Fibroblast of lung (primary cell): Measurements from ENCODE around the gene PCBD1. TPM values are rescaled to one million over a fixed set of nuclear protein-coding genes. Genes with fewer than 3 reads are reported as not detected.

Source experiments
- DNase-seq, 2 donors: peaks; one replicate each; pipeline versions ENCODE4 v3.0.0 to v3.0.0-alpha.2; 2010; ENCODE audit warnings: low read depth in 2 of 2
- H2AFZ ChIP-seq: 2 replicates; pipeline ENCODE4 v1.5.1; 2012; ENCODE audit warnings: low read length, control low read depth, inconsistent platforms
- H3K27ac ChIP-seq: 2 replicates; pipeline ENCODE4 v1.5.1; 2011; ENCODE audit warnings: low read length, control low read depth; ENCODE audit not compliant: insufficient read depth
- H3K27me3 ChIP-seq: 2 replicates; pipeline ENCODE4 v1.5.1; 2011; ENCODE audit warnings: mild to moderate bottlenecking, low read length; ENCODE audit not compliant: control insufficient read depth, insufficient read depth
- H3K36me3 ChIP-seq: 2 replicates; pipeline ENCODE4 v1.5.1; 2011; ENCODE audit warnings: low read length; ENCODE audit not compliant: control insufficient read depth, insufficient read depth
- H3K4me1 ChIP-seq: 2 replicates; pipeline ENCODE4 v1.5.1; 2011; ENCODE audit warnings: low read length; ENCODE audit not compliant: control insufficient read depth, insufficient read depth; ENCODE audit errors: extremely low read depth
- H3K4me2 ChIP-seq: 2 replicates; pipeline ENCODE4 v1.5.1; 2011; ENCODE audit warnings: low read length, control low read depth; ENCODE audit not compliant: insufficient read depth; ENCODE audit errors: extremely low read depth
- H3K4me3 ChIP-seq, 4 experiments: fragments of 200-600 bp in 1 of 4; sonication (generic) in 1 of 4; replicated peaks in 1 of 4; 2 replicates each; pipeline ENCODE4 v1.5.1; 2011 to 2016; ENCODE audit warnings: low read length in 4 of 4, low read depth in 3 of 4, mild to moderate bottlenecking in 3 of 4, control low read depth in 2 of 4, inconsistent platforms in 1 of 4, mixed read lengths in 1 of 4; ENCODE audit not compliant: insufficient read depth in 1 of 4; ENCODE audit errors: control extremely low read depth in 1 of 4
- H3K79me2 ChIP-seq: 2 replicates; pipeline ENCODE4 v1.5.1; 2012; ENCODE audit warnings: mild to moderate bottlenecking, low read length, inconsistent platforms; ENCODE audit not compliant: control insufficient read depth, insufficient read depth
- H3K9ac ChIP-seq: 2 replicates; pipeline ENCODE4 v1.5.1; 2011; ENCODE audit warnings: mild to moderate bottlenecking, low read length, control low read depth; ENCODE audit not compliant: insufficient read depth
- H3K9me3 ChIP-seq: 2 replicates; pipeline ENCODE4 v1.5.1; 2012; ENCODE audit warnings: low read depth, low read length; ENCODE audit not compliant: control insufficient read depth, insufficient read depth
- H4K20me1 ChIP-seq: 2 replicates; pipeline ENCODE4 v1.5.1; 2011; ENCODE audit warnings: low read length; ENCODE audit not compliant: control insufficient read depth, insufficient read depth; ENCODE audit errors: extremely low read depth
- CTCF ChIP-seq, 2 donors: IDR thresholded peaks in 1 of 2; conservative IDR thresholded peaks in 1 of 2; 1 replicate in 1 of 2; 2 replicates in 1 of 2; pipeline ENCODE4 v1.5.1; 2011 to 2012; ENCODE audit warnings: low read length in 2 of 2, control low read depth in 1 of 2, inconsistent platforms in 1 of 2, low read depth in 1 of 2, mild to moderate bottlenecking in 1 of 2
- EZH2 ChIP-seq: IDR thresholded peaks from 2 replicates; pipeline ENCODE4 v1.5.1; 2012; ENCODE audit warnings: low read length, control low read depth, mild to moderate bottlenecking; ENCODE audit errors: missing control alignments
- polyA plus RNA-seq, 2 donors: library from polyadenylated mRNA; depleted of rRNA in 1 of 2; stranded (reverse) in 1 of 2; unstranded in 1 of 2; fragments of >200 nt; gene quantifications; 2 replicates each; pipeline ENCODE4 v1.2.1, GENCODE V29; 2011 to 2012; ENCODE audit warnings: missing spikeins in 1 of 2
- total RNA-seq: library from RNA; depleted of rRNA; stranded (reverse); fragments of >200 nt; gene quantifications from 2 replicates; pipeline ENCODE4 v1.2.1, GENCODE V29; 2014

The PCBD1 gene
- total and polyA plus RNA-seq, 2 donors (not counting 1 experiment from before 2014, with no cell fraction given): 31.2 to 46.6 TPM

DNA sequence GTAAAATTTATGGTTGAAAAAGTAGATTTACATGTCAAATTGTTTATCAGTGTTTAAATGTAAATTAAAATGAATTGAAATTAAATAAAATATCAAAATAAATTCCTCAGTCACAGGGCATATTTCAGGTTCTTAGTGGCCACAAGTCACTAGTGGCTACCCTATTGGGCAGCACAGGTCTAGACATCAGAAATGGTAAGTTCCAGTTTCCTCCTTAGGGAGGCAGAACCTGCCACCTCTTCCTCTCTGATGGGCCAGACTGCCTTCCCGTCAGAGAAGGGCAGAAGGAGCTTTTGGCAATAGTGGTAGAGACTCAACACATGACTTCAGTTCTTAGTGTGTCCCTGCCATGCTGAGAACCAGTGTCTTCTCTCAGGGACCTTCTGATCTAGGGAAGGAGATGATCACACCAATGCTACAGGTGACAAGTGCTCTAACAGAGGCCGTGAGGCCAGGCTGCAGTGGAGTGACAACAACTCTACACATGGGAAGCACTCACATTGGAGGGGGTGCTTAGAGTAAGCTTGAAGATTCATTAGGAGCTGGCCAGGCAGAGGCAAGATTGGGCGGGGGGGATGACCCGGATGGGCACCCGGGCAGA lies 14.4 kb upstream of the PCBD1 start:
- Histone ChIP-seq H3K4me2 (no peak overlapping the region), H3K36me3 (no peaks in the 10 kb centered on the region), H3K79me2 (no peaks in the 10 kb centered on the region), H3K4me3 (no peak overlapping the region), H2AFZ (no peak overlapping the region), H4K20me1 (no peaks in the 10 kb centered on the region), H3K27me3 (peaks cover 15% of the 10 kb centered on the region), H3K4me1 (no peaks in the 10 kb centered on the region), H3K9ac (no peak overlapping the region), H3K27ac (no peak overlapping the region), H3K9me3 (no peaks in the 10 kb centered on the region)
- no peak for DNase-seq
- no peak for TF ChIP-seq CTCF (conservative IDR thresholded peaks at IDR 0.05 in 1 of 2, IDR thresholded peaks at IDR 0.05 in 1 of 2; ENCODE audit: low read depth in 1 of 2, low read length in 2 of 2)
- TF ChIP-seq EZH2: no peak

DNA sequence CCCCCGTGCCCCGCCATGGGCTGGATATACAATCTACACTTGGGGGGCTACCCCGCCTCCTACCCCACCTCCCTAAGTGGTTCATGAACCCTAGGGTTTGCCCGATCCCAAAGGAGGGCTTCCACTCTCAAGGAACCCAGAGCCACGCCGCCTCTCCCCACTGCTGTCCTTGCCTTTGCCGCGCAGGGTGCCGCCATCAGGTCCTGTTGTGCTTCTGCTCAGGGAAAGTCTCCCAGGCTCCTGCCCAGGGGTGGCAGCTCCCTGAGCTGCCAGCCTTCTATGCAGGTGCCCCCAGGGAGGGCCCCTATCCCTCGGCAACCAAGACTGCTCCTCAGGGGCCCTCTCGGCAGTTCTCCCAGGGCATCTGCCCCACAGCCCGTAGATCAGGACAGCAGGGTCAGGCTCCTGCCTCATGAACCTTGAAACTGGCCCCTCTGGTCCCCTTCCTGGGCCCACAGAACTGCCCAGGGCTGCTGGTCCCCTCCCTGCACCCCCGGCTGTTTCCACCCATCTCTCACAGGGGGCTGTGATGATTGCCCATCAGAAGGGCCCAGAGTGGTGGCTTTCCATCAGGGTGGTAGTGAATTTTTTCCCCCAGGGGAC lies 13.0 kb upstream of the PCBD1 start:
- Histone ChIP-seq H3K9ac (no peak overlapping the region), H3K36me3 (no peaks in the 10 kb centered on the region), H3K27ac (no peak overlapping the region), H4K20me1 (no peaks in the 10 kb centered on the region), H3K4me2 (no peak overlapping the region), H3K79me2 (no peaks in the 10 kb centered on the region), H3K27me3 (peaks cover 7% of the 10 kb centered on the region), H2AFZ (no peak overlapping the region), H3K9me3 (no peaks in the 10 kb centered on the region), H3K4me1 (no peaks in the 10 kb centered on the region), H3K4me3 (no peak overlapping the region)
- no peak for DNase-seq
- TF ChIP-seq EZH2 (no peak), CTCF (conservative IDR thresholded peaks at IDR 0.05 in 1 of 2, IDR thresholded peaks at IDR 0.05 in 1 of 2; ENCODE audit: low read depth in 1 of 2, low read length in 2 of 2) (no peak)

- Histone ChIP-seq H2AFZ (no peak overlapping the region), H3K9me3 (no peaks in the 10 kb centered on the region), H3K27ac (no peak overlapping the region), H3K27me3 (peaks cover 7% of the 10 kb centered on the region), H3K9ac (no peak overlapping the region), H4K20me1 (no peaks in the 10 kb centered on the region), H3K79me2 (no peaks in the 10 kb centered on the region), H3K4me3 (no peak overlapping the region), H3K4me1 (no peaks in the 10 kb centered on the region), H3K4me2 (no peak overlapping the region), H3K36me3 (no peaks in the 10 kb centered on the region)
- no peak for DNase-seq
- no peak for TF ChIP-seq CTCF (conservative IDR thresholded peaks at IDR 0.05 in 1 of 2, IDR thresholded peaks at IDR 0.05 in 1 of 2; ENCODE audit: low read depth in 1 of 2, low read length in 2 of 2)
- no peak for TF ChIP-seq EZH2
Measured at GRCh38 chr10:70899096-70899495, 10.7 kb upstream of the PCBD1 start.
